ENCODE measurements around the gene KRT77.
"Not testable (repeated sequence)": the region's sequence is repeated elsewhere in the genome, so short reads cannot be mapped to it uniquely, and the experiment has no call there.

KRT77 gene

DNA sequence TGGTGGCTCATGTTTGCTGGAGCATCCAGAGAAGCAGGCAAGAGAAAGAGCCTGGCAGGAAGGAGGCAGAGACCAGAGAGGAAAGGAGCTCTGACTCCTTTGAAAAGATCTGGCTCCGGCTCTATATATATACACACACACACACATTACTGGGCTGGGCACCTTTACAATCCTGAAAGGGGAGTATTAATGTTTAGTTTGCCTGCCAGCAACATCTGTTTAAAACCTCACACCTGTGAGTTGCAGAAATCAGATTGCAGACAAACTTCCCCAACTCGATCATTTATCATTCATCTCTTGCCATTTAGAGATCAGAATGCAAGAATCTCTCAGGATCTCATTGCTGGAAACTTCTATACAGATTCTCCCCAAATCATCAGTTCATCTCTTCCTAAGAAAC is at the start of gene KRT77:
Gene KRT77 (minus strand): TSS at position 101 of the 400 bp plus-strand sequence. CDS start 90 bp downstream, at position 11.
- H3K9ac ChIP-seq (ENCODE audit: low read length), result no peak within 1 kb of the TSS

DNA sequence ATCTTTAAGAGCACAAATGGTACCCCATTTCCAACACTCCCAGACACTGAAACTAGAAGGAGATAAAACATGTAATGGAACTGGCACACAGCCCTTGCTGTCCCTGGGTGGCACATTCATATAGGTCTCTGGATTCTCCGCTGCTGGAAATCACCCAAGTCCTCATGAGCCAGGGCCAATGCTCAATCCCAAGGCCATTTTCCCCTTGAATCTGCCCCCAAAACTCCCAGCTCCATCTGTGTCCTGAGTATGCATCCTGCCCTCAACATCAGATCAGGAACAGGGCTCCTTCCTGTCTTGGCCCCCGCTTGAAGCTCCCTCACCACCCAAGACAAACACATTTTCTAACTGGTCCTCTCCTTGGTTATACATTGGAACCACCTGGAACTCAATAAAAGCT is 49.2 kb upstream of the KRT77 start:
- Histone ChIP-seq H3K36me3 (ENCODE audit: control insufficient read depth, low read depth, low read length) (no peaks in the 10 kb centered on the region), H3K27me3 (ENCODE audit: control insufficient read depth, insufficient read depth, low read length) (no peaks in the 10 kb centered on the region), H3K9ac (ENCODE audit: low read length) (no peak overlapping the region), H3K4me3 (ENCODE audit: low read length) (no peak overlapping the region), H3K9me3 (ENCODE audit: control insufficient read depth, low read depth, low read length) (no peaks in the 10 kb centered on the region), H3K4me1 (ENCODE audit: control insufficient read depth, low read depth, low read length) (no peaks in the 10 kb centered on the region), H3K27ac (ENCODE audit: low read length) (no peak overlapping the region)

More for the DNA sequence above, at the start of gene KRT77:
- Histone ChIP-seq H3K9me3 (ENCODE audit: control insufficient read depth, low read depth, low read length) (no peaks in the 10 kb centered on the region), H3K36me3 (ENCODE audit: control insufficient read depth, low read depth, low read length) (no peaks in the 10 kb centered on the region), H3K4me3 (ENCODE audit: low read length) (no peak within 1 kb of the TSS), H3K27ac (ENCODE audit: low read length) (no peak within 1 kb of the TSS), H3K4me1 (ENCODE audit: control insufficient read depth, low read depth, low read length) (peaks cover 4% of the 10 kb centered on the region), H3K27me3 (ENCODE audit: control insufficient read depth, insufficient read depth, low read length) (no peaks in the 10 kb centered on the region)

DNA sequence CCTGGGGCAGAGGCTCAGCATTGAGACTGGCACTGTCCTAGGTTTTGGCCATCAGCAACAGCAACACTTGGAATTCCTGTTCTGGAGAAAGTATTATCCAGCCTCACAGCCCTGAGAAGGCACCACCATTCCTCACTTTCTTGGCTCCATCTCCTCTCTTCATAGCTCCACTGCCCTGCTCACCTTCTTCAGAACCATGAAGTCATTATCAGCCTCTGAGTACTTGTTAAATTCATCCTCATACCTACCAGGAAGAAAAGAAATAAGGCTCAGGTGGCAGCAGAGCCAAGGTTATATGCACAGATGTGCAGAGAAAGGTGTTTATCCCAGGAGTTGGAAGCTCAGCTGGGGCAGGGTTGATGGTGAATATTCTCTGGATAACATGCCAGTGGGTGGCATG is 48.5 kb upstream of the KRT77 start:
- Histone ChIP-seq H3K4me3 (ENCODE audit: low read length) (no peak overlapping the region), H3K9ac (ENCODE audit: low read length) (no peak overlapping the region), H3K36me3 (ENCODE audit: control insufficient read depth, low read depth, low read length) (no peaks in the 10 kb centered on the region), H3K9me3 (ENCODE audit: control insufficient read depth, low read depth, low read length) (no peaks in the 10 kb centered on the region), H3K27ac (ENCODE audit: low read length) (no peak overlapping the region), H3K4me1 (ENCODE audit: control insufficient read depth, low read depth, low read length) (no peaks in the 10 kb centered on the region), H3K27me3 (ENCODE audit: control insufficient read depth, insufficient read depth, low read length) (no peaks in the 10 kb centered on the region)

DNA sequence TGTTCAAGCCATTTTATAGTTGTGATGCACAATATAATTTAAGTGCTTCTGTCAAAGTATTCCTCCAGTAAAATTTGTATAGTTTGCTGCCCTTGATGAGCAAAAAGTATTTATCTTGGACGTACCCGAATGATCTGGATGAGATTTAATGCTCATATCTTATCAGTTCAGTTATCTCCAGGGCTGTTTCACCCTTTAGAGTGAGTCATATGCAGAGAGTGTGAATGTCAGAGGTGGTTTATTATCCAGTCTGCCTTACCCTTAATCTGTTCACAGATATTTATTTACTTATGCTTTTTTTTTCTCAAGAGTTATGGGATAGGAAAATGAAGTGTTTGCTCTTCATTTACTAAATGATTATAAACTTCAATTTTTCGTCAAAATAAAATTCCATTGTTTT is 47.2 kb upstream of the KRT77 start:
- H3K9me3 ChIP-seq (ENCODE audit: control insufficient read depth, low read depth, low read length); H3K4me3 ChIP-seq (ENCODE audit: low read length); H3K27me3 ChIP-seq (ENCODE audit: control insufficient read depth, insufficient read depth, low read length); H3K9ac ChIP-seq (ENCODE audit: low read length); H3K36me3 ChIP-seq (ENCODE audit: control insufficient read depth, low read depth, low read length); H3K27ac ChIP-seq (ENCODE audit: low read length); H3K4me1 ChIP-seq (ENCODE audit: control insufficient read depth, low read depth, low read length): not testable (repeated sequence)

DNA sequence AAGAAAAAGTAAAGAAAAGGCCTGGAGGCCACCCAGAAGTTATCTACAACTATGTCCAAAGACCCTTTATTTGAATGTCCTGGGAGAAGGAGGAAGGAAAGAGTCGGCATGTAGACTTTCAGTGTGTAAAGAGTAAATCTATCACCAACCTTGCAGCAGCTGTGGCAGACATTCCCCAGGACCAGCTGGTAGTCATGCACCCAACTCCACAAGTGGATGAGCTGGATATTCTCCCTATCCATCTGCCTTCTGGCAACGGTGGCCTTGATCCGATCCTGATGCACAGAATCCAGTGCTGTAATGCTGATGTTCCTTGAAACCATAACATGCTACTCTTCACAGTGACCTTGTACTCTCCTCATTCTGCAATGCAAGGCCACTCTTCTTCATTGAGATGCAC is 46.5 kb upstream of the KRT77 start:
- H3K4me1 ChIP-seq (ENCODE audit: control insufficient read depth, low read depth, low read length), result no peaks in the 10 kb centered on the region
- no peaks in the 10 kb centered on the region for H3K36me3 ChIP-seq (ENCODE audit: control insufficient read depth, low read depth, low read length)
- H3K4me3 ChIP-seq (ENCODE audit: low read length), result no peak overlapping the region
- H3K9ac ChIP-seq (ENCODE audit: low read length), result no peak overlapping the region
- H3K27ac ChIP-seq (ENCODE audit: low read length), result no peak overlapping the region
- H3K27me3 ChIP-seq (ENCODE audit: control insufficient read depth, insufficient read depth, low read length), result no peaks in the 10 kb centered on the region
- no peaks in the 10 kb centered on the region for H3K9me3 ChIP-seq (ENCODE audit: control insufficient read depth, low read depth, low read length)

DNA sequence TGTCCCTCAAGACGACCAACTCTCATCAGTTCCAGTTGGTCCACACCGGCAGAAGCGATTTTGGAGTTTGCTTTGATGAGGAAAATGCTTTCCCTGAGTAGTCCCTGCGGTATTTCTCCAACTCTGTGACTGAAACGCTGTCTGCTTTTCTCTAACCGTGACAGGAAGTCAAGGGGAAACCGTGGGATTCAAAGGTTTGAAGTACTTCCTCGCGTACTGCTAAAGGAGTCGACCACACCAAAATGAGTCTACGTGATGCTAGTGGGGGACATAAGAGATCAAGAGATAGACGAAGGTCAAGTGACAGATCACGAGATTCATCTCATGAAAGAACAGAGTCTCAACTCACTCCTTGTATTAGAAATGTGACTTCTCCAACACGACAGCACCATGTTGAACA is 45.3 kb upstream of the KRT77 start:
- Histone ChIP-seq H3K9me3 (ENCODE audit: control insufficient read depth, low read depth, low read length) (no peaks in the 10 kb centered on the region), H3K4me3 (ENCODE audit: low read length) (no peak overlapping the region), H3K9ac (ENCODE audit: low read length) (no peak overlapping the region), H3K36me3 (ENCODE audit: control insufficient read depth, low read depth, low read length) (no peaks in the 10 kb centered on the region), H3K27me3 (ENCODE audit: control insufficient read depth, insufficient read depth, low read length) (no peaks in the 10 kb centered on the region), H3K4me1 (ENCODE audit: control insufficient read depth, low read depth, low read length) (no peaks in the 10 kb centered on the region), H3K27ac (ENCODE audit: low read length) (no peak overlapping the region)

DNA sequence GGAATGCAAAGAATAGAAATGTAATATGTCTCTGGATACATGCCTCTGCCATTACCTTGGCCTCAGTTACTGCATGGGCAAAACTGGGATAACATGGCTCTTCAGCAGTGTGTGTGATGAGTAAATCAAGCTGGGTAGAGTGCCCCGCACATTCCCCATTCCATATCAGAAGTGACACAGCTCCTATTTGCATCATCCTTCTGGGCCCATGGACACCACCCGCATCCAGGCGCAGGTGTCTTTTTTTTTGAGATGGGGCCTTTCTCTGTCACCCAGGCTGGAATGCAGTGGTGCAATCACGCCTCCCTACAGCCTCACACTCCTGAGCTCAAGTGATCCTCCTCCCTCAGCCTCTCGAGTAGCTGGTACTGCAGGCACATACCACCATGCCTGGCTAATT is 42.2 kb upstream of the KRT77 start:
- H3K27me3 ChIP-seq (ENCODE audit: control insufficient read depth, insufficient read depth, low read length), result no peaks in the 10 kb centered on the region

DNA sequence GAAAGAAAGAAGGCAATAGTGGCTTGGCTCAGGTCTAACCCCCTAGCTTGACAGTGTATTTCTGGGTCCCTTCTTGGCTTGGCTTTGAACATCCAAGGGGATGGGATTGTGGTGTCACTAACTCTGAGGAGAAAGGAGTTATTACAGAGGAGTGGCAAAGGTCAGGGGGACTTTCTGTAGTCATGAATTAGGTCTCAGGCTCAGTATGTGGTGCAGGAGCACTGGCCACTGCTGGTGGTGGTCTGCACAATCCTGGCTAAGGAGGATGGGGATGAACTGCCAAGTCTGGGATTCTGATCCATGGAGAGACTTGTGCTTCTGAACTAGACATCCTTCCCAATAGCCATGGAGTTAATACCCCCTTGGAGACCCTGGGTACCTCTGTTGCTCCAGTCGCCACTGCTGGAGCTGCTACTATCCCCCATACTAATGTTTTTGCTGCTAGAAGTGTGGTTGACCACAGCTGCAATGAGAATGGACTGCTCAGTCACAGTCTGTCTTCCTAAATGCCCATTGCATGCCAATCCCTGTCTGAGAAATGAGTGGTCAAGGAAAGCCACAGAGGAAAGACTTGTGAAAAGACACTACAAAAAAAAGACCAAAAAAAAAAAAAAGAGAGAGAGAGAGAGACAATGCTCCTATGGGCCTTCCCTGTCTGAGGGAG is 41.3 kb upstream of the KRT77 start:
- no peak overlapping the region for H3K9ac ChIP-seq (ENCODE audit: low read length)
- H3K4me1 ChIP-seq (ENCODE audit: control insufficient read depth, low read depth, low read length), result no peaks in the 10 kb centered on the region
- no peaks in the 10 kb centered on the region for H3K27me3 ChIP-seq (ENCODE audit: control insufficient read depth, insufficient read depth, low read length)
- H3K4me3 ChIP-seq (ENCODE audit: low read length), result no peak overlapping the region
- H3K27ac ChIP-seq (ENCODE audit: low read length), result no peak overlapping the region
- no peaks in the 10 kb centered on the region for H3K36me3 ChIP-seq (ENCODE audit: control insufficient read depth, low read depth, low read length)
- no peaks in the 10 kb centered on the region for H3K9me3 ChIP-seq (ENCODE audit: control insufficient read depth, low read depth, low read length)

More for the DNA sequence above, 42.2 kb upstream of the KRT77 start:
- no peak overlapping the region for H3K9ac ChIP-seq (ENCODE audit: low read length)
- H3K9me3 ChIP-seq (ENCODE audit: control insufficient read depth, low read depth, low read length), result no peaks in the 10 kb centered on the region
- H3K4me3 ChIP-seq (ENCODE audit: low read length), result no peak overlapping the region
- H3K36me3 ChIP-seq (ENCODE audit: control insufficient read depth, low read depth, low read length), result no peaks in the 10 kb centered on the region
- H3K4me1 ChIP-seq (ENCODE audit: control insufficient read depth, low read depth, low read length), result no peaks in the 10 kb centered on the region
- no peak overlapping the region for H3K27ac ChIP-seq (ENCODE audit: low read length)

DNA sequence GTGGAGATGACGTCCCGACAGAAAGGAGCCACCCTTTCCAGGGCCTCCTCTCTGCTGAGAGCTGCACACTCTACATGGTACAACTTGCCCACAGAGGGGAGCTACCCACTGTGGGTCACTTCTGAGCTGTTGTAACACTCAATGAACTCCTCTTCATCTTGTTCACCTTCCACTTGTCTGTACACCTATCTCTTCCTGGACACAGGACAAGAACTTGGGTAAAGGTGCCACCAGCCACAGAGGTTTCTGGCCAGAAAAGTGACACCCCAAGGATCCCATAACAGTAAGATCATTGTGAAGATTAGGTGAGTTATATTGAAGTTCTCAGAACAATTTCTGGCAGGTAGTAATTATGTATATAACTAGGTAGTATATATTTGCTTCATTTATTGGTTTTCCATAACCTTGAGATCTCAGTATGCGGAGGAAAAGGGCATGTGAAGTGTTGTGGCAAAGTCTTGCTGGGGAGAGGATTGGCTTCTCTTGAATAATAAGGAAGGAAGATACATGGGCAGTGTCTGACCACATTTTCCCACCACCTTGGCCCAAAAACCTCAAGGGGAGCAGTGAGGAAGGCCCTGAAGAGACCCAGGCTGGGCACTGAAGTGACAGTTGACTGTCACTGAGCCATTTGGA is 39.6 kb upstream of the KRT77 start:
- Histone ChIP-seq H3K27me3 (ENCODE audit: control insufficient read depth, insufficient read depth, low read length) (no peaks in the 10 kb centered on the region), H3K36me3 (ENCODE audit: control insufficient read depth, low read depth, low read length) (no peaks in the 10 kb centered on the region), H3K9ac (ENCODE audit: low read length) (no peak overlapping the region), H3K4me1 (ENCODE audit: control insufficient read depth, low read depth, low read length) (no peaks in the 10 kb centered on the region), H3K27ac (ENCODE audit: low read length) (no peak overlapping the region), H3K9me3 (ENCODE audit: control insufficient read depth, low read depth, low read length) (no peaks in the 10 kb centered on the region), H3K4me3 (ENCODE audit: low read length) (no peak overlapping the region)

DNA sequence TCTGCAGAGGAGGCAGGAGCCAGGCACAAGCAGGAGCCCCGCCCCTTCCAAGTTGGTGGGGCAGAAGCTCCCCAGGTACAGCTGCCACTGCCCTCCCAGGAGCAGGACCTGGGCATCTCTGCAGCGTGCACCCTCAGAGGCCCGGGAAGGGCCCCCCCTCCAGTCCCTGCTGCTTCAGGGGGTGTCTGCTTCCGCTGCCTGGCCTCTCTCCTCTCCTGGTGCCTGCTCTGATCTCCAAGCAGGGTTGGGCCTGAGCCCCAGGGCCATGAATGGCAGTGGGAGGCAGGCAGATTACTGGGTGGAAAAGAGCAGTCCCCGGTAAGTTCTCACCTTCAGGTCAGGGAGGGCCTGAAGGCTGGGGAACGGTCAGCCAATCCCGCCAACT is 38.9 kb upstream of the KRT77 start:
- H3K4me3 ChIP-seq (ENCODE audit: low read length), result no peak overlapping the region
- H3K9ac ChIP-seq (ENCODE audit: low read length), result no peak overlapping the region
- H3K27me3 ChIP-seq (ENCODE audit: control insufficient read depth, insufficient read depth, low read length), result no peaks in the 10 kb centered on the region
- H3K4me1 ChIP-seq (ENCODE audit: control insufficient read depth, low read depth, low read length), result no peaks in the 10 kb centered on the region
- no peaks in the 10 kb centered on the region for H3K9me3 ChIP-seq (ENCODE audit: control insufficient read depth, low read depth, low read length)
- H3K27ac ChIP-seq (ENCODE audit: low read length), result no peak overlapping the region
- H3K36me3 ChIP-seq (ENCODE audit: control insufficient read depth, low read depth, low read length), result no peaks in the 10 kb centered on the region

DNA sequence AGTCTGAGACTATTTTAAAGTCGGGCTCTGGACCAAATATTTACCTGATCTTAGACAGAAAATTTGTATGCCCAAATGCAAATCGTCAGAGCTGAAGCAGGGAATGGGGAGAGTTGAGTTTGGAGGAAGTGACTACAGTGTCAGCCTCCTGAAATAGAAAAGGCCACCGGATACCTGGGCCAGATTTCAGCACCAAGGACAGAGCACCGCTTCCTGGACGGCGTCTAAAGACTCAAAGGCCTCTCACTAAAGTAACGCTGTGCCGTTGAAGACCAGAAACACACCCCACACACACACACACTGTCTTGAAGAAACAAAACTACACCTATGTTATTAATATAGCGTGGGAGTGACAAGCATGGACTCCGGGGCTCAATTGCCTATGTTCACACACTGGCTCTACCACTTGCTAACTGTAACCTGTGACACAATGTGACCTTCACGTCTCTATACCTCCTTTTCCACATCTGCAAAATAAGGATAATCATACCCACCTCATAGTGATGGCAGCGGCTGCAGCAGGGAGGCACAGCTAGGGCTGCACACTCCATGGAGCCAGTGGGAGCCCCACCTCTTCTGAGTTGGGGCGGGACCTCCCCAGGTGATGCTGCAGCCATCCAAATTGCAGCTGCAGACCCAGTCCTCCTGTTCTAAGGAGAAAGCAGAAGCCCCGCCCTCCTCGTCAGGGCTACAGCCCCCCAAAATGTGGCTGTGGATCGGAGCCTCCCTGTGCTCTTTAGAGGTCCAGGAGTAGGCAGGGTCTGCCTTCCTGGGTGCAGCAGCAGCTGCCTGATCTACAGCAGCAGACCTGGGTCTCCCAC is 38.3 kb upstream of the KRT77 start:
- Histone ChIP-seq H3K9me3 (ENCODE audit: control insufficient read depth, low read depth, low read length) (no peaks in the 10 kb centered on the region), H3K27me3 (ENCODE audit: control insufficient read depth, insufficient read depth, low read length) (no peaks in the 10 kb centered on the region), H3K4me1 (ENCODE audit: control insufficient read depth, low read depth, low read length) (no peaks in the 10 kb centered on the region), H3K4me3 (ENCODE audit: low read length) (no peak overlapping the region), H3K9ac (ENCODE audit: low read length) (no peak overlapping the region), H3K27ac (ENCODE audit: low read length) (no peak overlapping the region), H3K36me3 (ENCODE audit: control insufficient read depth, low read depth, low read length) (no peaks in the 10 kb centered on the region)
